Trophoblast cell (in vitro differentiated cells and primary cell): ENCODE data around the gene VAMP4.

ENCODE experiments used
- DNase-seq, 2 donors: peaks; one replicate each; pipeline ENCODE4 v3.0.0-alpha.2; 2016
- H2AFZ ChIP-seq: 2 replicates; pipeline ENCODE4 v1.6.1; 2013; ENCODE audit warnings: low read length, moderate library complexity, mild to moderate bottlenecking; ENCODE audit not compliant: insufficient read depth, poor library complexity
- H2AK5ac ChIP-seq: 2 replicates; pipeline ENCODE4 v1.6.1; 2013; ENCODE audit warnings: mild to moderate bottlenecking, low read length
- H2BK120ac ChIP-seq: 2 replicates; pipeline ENCODE4 v1.6.1; 2013; ENCODE audit warnings: low read length, mild to moderate bottlenecking, moderate library complexity; ENCODE audit not compliant: insufficient read depth, poor library complexity
- H2BK12ac ChIP-seq: 2 replicates; pipeline ENCODE4 v1.6.1; 2013; ENCODE audit warnings: mild to moderate bottlenecking, low read length, moderate library complexity
- H2BK5ac ChIP-seq: 2 replicates; pipeline ENCODE4 v1.6.1; 2013; ENCODE audit warnings: low read length, low read depth, moderate library complexity, mild to moderate bottlenecking; ENCODE audit not compliant: poor library complexity
- H3K14ac ChIP-seq: 2 replicates; pipeline ENCODE4 v1.6.1; 2013; ENCODE audit warnings: mild to moderate bottlenecking, low read length
- H3K18ac ChIP-seq: 2 replicates; pipeline ENCODE4 v1.6.1; 2013; ENCODE audit warnings: mild to moderate bottlenecking, low read length
- H3K23ac ChIP-seq: 2 replicates; pipeline ENCODE4 v1.6.1; 2013; ENCODE audit warnings: low read length
- H3K27ac ChIP-seq: 2 replicates; pipeline ENCODE4 v1.5.1; 2013; ENCODE audit warnings: low read depth, mild to moderate bottlenecking, inconsistent platforms, low read length, moderate library complexity
- H3K27me3 ChIP-seq: 2 replicates; pipeline ENCODE4 v1.6.1; 2013; ENCODE audit warnings: inconsistent platforms, mild to moderate bottlenecking, low read length, moderate library complexity; ENCODE audit not compliant: insufficient read depth
- H3K36me3 ChIP-seq, 2 experiments: 1 replicate in 1 of 2; 2 replicates in 1 of 2; pipeline ENCODE4 v1.6.1; 2013; ENCODE audit warnings: low read length in 2 of 2, mild to moderate bottlenecking in 2 of 2, moderate library complexity in 1 of 2; ENCODE audit not compliant: insufficient read depth in 2 of 2, control insufficient read depth in 1 of 2
- H3K4ac ChIP-seq: 2 replicates; pipeline ENCODE4 v1.6.1; 2013; ENCODE audit warnings: low read depth, mild to moderate bottlenecking, low read length, moderate library complexity
- H3K4me1 ChIP-seq, 2 experiments: 1 replicate in 1 of 2; 2 replicates in 1 of 2; pipeline ENCODE4 v1.6.1; 2013; ENCODE audit warnings: low read length in 2 of 2, mild to moderate bottlenecking in 2 of 2, moderate library complexity in 1 of 2; ENCODE audit not compliant: insufficient read depth in 2 of 2, control insufficient read depth in 1 of 2
- H3K4me2 ChIP-seq: 2 replicates; pipeline ENCODE4 v1.6.1; 2013; ENCODE audit warnings: inconsistent platforms, mild to moderate bottlenecking, low read length, moderate library complexity
- H3K4me3 ChIP-seq: 2 replicates; pipeline ENCODE4 v1.5.1; 2013; ENCODE audit warnings: mild to moderate bottlenecking, low read depth, low read length, inconsistent platforms
- H3K79me1 ChIP-seq: one replicate; pipeline ENCODE4 v1.6.1; 2013; ENCODE audit warnings: low read length
- H3K79me2 ChIP-seq: 2 replicates; pipeline ENCODE4 v1.6.1; 2013; ENCODE audit warnings: low read length, mild to moderate bottlenecking; ENCODE audit not compliant: control insufficient read depth, insufficient read depth, poor library complexity
- H3K9ac ChIP-seq: 2 replicates; pipeline ENCODE4 v1.6.1; 2013; ENCODE audit warnings: mild to moderate bottlenecking, low read length
- H3K9me3 ChIP-seq: 2 replicates; pipeline ENCODE4 v1.6.1; 2013; ENCODE audit warnings: low read depth, mild to moderate bottlenecking, control low read depth, inconsistent platforms, low read length; ENCODE audit not compliant: insufficient read depth
- H4K12ac ChIP-seq: 2 replicates; pipeline ENCODE4 v1.6.1; 2013; ENCODE audit warnings: low read depth, mild to moderate bottlenecking, low read length, moderate library complexity
- H4K8ac ChIP-seq: 2 replicates; pipeline ENCODE4 v1.6.1; 2013; ENCODE audit warnings: low read depth, mild to moderate bottlenecking, low read length, moderate library complexity
- H4K91ac ChIP-seq: one replicate; pipeline ENCODE4 v1.6.1; 2013; ENCODE audit warnings: low read depth, mild to moderate bottlenecking, low read length, moderate library complexity
- WGBS: extraction: QIAGEN DNeasy Blood & Tissue Kit; methylation state at CpG from one replicate; pipeline ENCODE4 v1.1.7; 2013; ENCODE audit warnings: missing lambda C conversion rate; ENCODE audit not compliant: insufficient read length, insufficient coverage; ENCODE audit errors: extremely low coverage; 5-methylcytosine and 5-hydroxymethylcytosine counted together

VAMP4 gene

GRCh38 chr1:171739656-171740055 is 2.2 kb downstream of the VAMP4 start:
- Histone ChIP-seq H2BK12ac (no peak overlapping the region), H3K14ac (no peak overlapping the region)
- WGBS, result no CpG with 5 or more reads among the region's 2 CpGs

GRCh38 chr1:171738911-171739310 is 3.0 kb downstream of the VAMP4 start:
- WGBS, result no CpG with 5 or more reads among the region's 2 CpGs
- Histone ChIP-seq H3K4me3 (no peak overlapping the region), H3K79me1 (peaks cover 12% of the 10 kb centered on the region), H3K9ac (no peak overlapping the region), H3K4me2 (no peak overlapping the region), H3K4me1 (no peaks in the 10 kb centered on the region), H2BK5ac (no peak overlapping the region), H3K27ac (no peak overlapping the region), H3K18ac (no peak overlapping the region), H3K23ac (no peak overlapping the region), H4K12ac (no peak overlapping the region), H3K36me3 (peaks cover 4 to 6% of the 10 kb centered on the region in 2 experiments), H3K4ac (no peak overlapping the region), H3K14ac (no peak overlapping the region), H2AK5ac (no peak overlapping the region), H2BK120ac (no peak overlapping the region), H4K8ac (no peak overlapping the region), H2AFZ (no peak overlapping the region), H3K27me3 (no peaks in the 10 kb centered on the region), H2BK12ac (no peak overlapping the region), H3K9me3 (no peaks in the 10 kb centered on the region), H4K91ac (no peak overlapping the region), H3K79me2 (peaks cover 5% of the 10 kb centered on the region)
- no peak for DNase-seq

More at GRCh38 chr1:171739656-171740055, 2.2 kb downstream of the VAMP4 start:
- Histone ChIP-seq H3K4me2 (no peak overlapping the region), H3K79me1 (peaks cover 12% of the 10 kb centered on the region), H3K9ac (no peak overlapping the region), H4K91ac (no peak overlapping the region), H3K79me2 (peaks cover 5% of the 10 kb centered on the region), H3K18ac (no peak overlapping the region), H2AFZ (no peak overlapping the region), H3K27me3 (no peaks in the 10 kb centered on the region), H3K27ac (no peak overlapping the region), H3K4me3 (no peak overlapping the region), H4K12ac (no peak overlapping the region), H2BK5ac (no peak overlapping the region), H3K4me1 (no peaks in the 10 kb centered on the region), H2AK5ac (no peak overlapping the region), H3K36me3 (peaks cover 4 to 6% of the 10 kb centered on the region in 2 experiments), H2BK120ac (no peak overlapping the region), H3K23ac (no peak overlapping the region), H3K9me3 (no peaks in the 10 kb centered on the region), H4K8ac (no peak overlapping the region), H3K4ac (no peak overlapping the region)
- DNase-seq, result no peak

GRCh38 chr1:171736196-171736595 is 5.7 kb downstream of the VAMP4 start:
- Histone ChIP-seq H3K79me1 (no peaks in the 10 kb centered on the region), H3K9me3 (no peaks in the 10 kb centered on the region), H3K4me1 (no peaks in the 10 kb centered on the region), H3K14ac (no peak overlapping the region), H4K91ac (no peak overlapping the region), H4K12ac (no peak overlapping the region), H3K18ac (no peak overlapping the region), H2BK12ac (no peak overlapping the region), H3K4me2 (no peak overlapping the region), H3K27me3 (no peaks in the 10 kb centered on the region), H2BK5ac (no peak overlapping the region), H3K79me2 (no peaks in the 10 kb centered on the region), H2AFZ (no peak overlapping the region), H3K23ac (no peak overlapping the region), H4K8ac (no peak overlapping the region), H3K4me3 (no peak overlapping the region), H2AK5ac (no peak overlapping the region), H3K9ac (no peak overlapping the region), H3K36me3 (peaks cover 4 to 6% of the 10 kb centered on the region in 2 experiments), H2BK120ac (no peak overlapping the region), H3K27ac (no peak overlapping the region), H3K4ac (no peak overlapping the region)
- DNase-seq, result no peak
- no CpG with 5 or more reads among the region's 2 CpGs for WGBS

GRCh38 chr1:171730052-171730451 is 11.8 kb downstream of the VAMP4 start:
- Histone ChIP-seq H3K18ac (no peak overlapping the region), H3K4ac (no peak overlapping the region), H4K12ac (no peak overlapping the region), H3K4me1 (no peaks in the 10 kb centered on the region), H3K79me1 (no peaks in the 10 kb centered on the region), H2AK5ac (no peak overlapping the region), H2BK120ac (no peak overlapping the region), H3K4me2 (no peak overlapping the region), H3K27me3 (no peaks in the 10 kb centered on the region), H3K9ac (no peak overlapping the region), H3K27ac (no peak overlapping the region), H3K9me3 (no peaks in the 10 kb centered on the region), H3K36me3 (peaks cover 0 to 2% of the 10 kb centered on the region in 2 experiments), H3K79me2 (no peaks in the 10 kb centered on the region), H3K4me3 (no peak overlapping the region), H3K23ac (no peak overlapping the region), H3K14ac (no peak overlapping the region), H2AFZ (no peak overlapping the region), H2BK12ac (no peak overlapping the region), H4K91ac (no peak overlapping the region), H2BK5ac (no peak overlapping the region), H4K8ac (no peak overlapping the region)
- no peak for DNase-seq
